Activated gamma-delta T cell treated with anti-CD3 and anti-CD28 coated beads, Interleukin-2, amount 50 U/mL, for 16 hours (primary cell): ENCODE data around the gene CLEC12A.
"Not testable (repeated sequence)": the region's sequence is repeated elsewhere in the genome, so short reads cannot be mapped to it uniquely, and the experiment has no call there.

Source experiments
- DNase-seq: peaks from one replicate; pipeline ENCODE4 v3.0.0-alpha.2; 2020; ENCODE audit warnings: low read depth

The CLEC12A gene

GRCh38 chr12:9971181-9971580, at the start of gene CLEC12A:
CLEC12A (plus strand) TSS chr12:9971409; CDS start chr12:9971597, 188 bp downstream.
- no peak for DNase-seq

GRCh38 chr12:9922429-9922828, 48.8 kb upstream of the CLEC12A start:
- no peak for DNase-seq

- no peak for DNase-seq
Measured at GRCh38 chr12:9925705-9926393, 45.4 kb upstream of the CLEC12A start.

- no peak for DNase-seq
Measured at GRCh38 chr12:9926876-9927275, 44.3 kb upstream of the CLEC12A start.

- DNase-seq, result no peak
Measured at GRCh38 chr12:9928607-9929006, 42.6 kb upstream of the CLEC12A start.

GRCh38 chr12:9931245-9931644, 40.0 kb upstream of the CLEC12A start:
- no peak for DNase-seq

DNA sequence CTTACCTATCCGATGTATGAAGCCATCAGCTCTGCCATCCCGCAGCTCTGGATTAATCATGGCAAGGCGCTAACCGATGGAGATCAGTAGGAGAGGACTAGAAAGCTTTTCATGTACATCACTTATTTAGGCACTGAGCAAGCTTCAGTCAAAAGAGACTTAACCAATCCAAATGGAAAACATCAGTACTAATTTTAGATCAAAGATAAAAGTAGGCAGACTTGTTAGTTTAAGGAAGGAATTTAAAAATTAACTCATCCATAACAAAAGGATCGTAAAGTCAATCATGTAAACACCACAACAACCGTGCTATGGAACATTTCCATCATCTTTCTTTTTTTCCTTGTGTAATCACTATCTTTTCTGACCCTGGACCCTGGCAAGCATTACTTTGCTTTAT, 38.9 kb upstream of the CLEC12A start, which contains the start of gene CLEC2A:
TSS of gene CLEC2A (minus strand) at position 101 of the 400 bp plus-strand sequence. CDS start at position 60, 41 bp downstream.
- DNase-seq, result no peak

DNA sequence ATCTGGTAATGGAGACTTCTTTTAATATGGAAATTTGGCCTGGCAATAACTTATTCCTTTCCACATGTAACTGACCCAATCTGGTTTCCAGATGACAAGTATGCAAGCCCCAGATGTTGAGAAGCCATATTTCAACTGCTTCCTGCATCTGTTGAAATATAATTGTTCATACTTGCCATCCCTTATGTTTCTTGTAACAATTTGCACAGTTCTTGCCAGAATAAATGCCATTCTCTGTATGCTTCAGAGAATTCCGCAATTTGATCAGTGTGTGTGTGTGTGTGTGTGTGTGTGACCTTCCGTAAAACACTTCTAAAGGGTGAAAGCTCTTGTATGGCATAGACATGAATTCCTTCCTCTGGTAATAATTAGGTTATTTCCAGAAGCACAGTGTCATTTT, 37.3 kb upstream of the CLEC12A start:
- DNase-seq, result no peak

DNA sequence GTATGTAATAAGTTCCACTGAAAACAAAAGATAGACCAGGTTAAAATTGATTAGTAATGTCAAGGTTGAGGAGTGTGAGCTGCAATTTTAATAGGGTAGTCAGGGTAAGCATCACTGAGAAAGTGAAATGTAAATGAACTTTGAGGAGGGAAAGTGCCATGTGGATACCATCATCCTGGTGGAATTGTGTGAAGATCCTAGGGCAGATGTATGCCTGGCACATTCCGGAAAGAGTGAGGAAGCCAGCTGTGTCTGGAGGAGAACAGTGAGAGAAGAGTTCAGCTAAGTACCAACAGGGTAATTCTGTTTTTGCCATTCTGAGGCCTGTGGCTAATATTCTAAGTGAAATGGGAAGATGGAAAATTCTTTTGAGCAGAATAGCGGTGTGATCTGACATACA, 36.2 kb upstream of the CLEC12A start:
- DNase-seq, result no peak

DNA sequence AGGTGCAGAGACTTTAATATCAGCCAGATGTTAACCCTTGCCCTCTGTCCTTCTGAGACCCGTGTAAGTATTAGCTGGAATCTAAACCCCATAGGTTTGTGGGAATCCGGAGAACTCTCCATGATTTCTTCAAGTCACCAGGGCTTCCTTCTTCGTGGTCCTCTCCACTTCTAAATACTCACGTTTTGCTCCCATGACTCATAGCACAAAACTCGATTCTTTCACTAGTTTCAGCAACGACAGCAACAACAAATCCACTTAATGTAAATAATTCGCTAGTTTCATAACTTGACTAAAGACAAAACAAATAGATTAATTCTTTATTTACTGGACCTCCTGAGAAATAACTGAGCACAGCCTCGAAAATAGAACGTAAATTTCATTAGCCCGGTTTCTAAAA, 34.6 kb upstream of the CLEC12A start:
- no peak for DNase-seq

- no peak for DNase-seq
Measured at GRCh38 chr12:9940375-9940774, 30.8 kb upstream of the CLEC12A start.

DNA sequence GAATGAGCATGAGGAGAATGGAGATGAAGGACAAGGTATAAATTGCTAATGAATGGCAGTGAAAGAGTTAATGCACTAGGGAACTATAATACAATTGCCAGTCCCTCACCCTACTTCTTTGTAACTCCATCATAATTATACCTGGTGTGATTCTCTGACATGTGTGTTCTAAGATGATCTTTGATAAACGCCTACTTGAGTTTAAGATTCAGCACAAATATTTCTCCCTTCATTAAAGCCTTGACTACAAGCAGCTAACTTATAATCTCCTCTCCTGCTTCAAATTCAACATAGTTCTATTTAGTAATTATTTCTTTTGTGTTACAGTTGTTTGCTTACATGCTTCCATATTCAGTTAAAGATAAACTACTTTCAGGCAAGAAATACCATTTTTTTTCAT, 29.4 kb upstream of the CLEC12A start:
- DNase-seq, result no peak

DNA sequence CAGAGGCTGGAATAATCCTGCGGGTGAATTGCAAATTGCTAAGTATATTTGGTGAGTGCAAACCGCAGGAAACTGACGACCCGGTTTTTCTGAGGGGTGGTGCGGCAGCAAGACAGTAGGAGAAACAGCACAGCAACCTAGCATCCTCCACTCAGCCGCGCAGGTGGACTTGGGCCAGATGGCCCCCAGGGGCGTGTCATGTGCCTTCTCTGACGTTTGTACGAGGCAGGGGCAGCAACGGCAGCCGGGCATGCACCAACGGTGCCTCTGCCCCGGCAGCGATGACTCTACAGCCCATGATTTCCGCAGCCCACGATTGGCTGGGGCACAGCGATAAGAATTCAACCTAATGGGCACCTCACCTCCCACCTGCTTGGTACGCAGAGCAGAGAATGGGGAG, 28.0 kb upstream of the CLEC12A start:
- no peak for DNase-seq

GRCh38 chr12:9944391-9944790, 26.8 kb upstream of the CLEC12A start:
- no peak for DNase-seq

GRCh38 chr12:9947674-9948073, 23.5 kb upstream of the CLEC12A start:
- DNase-seq, result no peak

DNA sequence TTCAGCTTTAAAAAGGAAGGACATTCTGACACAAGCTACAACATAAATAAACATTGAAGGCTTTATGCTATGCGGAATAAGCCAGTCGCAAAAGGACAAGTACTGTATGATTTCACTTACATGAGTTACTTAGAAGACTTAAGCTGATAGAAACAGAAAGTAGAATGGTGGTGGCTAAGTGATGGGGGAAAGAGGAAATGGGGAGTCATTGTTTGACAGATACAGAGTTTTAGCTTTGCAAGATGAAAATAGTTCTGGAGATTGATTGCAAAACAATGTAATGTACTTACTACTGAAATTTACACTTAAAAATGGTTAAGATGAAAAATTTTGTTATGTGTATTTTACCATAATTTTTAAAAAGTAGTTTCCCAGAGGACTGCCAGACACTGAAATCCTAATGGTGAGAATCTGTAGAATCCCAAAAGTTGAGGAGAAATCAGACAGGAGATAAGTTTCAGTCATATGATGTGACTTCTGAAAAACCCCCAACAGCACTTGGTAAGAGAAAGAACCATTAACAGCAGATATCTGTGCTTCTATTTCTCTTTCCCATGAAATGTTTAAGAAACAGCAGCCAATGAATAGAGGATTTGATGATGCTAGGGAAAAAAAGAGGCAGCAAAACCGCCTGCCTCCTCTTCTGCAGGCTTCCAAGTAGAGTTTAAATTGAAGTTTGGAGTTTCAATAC, 22.5 kb upstream of the CLEC12A start:
- no peak for DNase-seq

GRCh38 chr12:9951026-9951675, 20.1 kb upstream of the CLEC12A start:
- peak; percentile 6 for DNase-seq

- not testable (repeated sequence) for DNase-seq
Measured at GRCh38 chr12:9952954-9953729, 18.1 kb upstream of the CLEC12A start.

DNA sequence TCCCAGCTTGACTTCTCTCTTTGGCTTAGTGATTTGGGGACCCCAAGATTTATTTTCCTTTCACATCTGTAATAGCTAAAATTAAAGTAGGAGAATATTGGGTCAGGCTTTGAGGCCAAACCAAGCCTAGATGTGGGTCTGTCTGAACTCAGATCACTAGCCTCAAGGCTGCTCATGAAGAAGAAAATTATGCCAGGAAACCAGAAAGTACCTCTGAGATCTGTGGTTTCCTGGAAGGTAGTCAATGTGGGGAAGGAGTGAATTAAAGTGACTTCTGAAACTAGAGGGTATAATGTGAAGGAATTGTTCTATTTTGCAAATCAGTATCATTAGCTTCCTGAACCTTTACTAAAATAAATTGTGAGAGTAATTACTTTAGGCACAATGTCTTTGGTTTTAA, 13.4 kb upstream of the CLEC12A start:
- no peak for DNase-seq

DNA sequence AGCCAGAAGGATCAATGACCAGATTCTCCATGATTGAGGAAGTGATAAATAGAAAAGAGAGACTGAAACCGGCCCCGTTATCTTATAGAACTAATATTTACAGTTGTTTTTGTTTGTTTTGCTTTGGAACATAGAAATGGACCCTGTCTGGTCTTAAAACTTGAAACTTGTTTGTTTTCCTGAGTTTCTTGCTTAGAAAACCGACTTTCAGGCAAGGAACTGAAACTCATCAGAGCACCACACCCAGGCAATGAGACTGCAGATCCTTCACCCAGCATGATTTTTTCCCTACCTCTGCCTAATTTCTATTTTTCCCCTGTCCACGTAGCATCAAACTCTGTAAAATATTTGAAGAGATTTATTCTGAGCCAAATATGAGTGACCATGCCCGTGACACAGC, 10.6 kb upstream of the CLEC12A start:
- no peak for DNase-seq

DNA sequence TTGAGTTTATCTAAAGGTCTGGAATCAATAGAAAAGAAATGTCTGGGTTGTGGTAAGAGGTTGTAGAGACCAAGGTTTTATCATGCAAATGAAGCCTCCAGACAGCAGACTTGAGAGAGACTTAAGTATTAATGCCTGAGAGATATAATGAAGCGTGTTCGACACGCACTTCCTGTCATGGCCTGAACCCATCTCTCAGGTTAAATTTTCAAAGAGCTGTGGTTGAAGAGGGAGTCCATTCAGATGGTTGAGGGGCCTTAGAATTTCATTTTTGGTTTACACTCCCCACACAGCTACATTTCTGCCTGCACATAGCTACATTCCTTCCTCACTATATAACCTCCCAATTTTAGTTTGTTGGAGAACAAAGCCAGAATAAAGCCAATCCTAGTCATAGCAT, 10.1 kb upstream of the CLEC12A start:
- DNase-seq, result no peak

- DNase-seq, result no peak
Measured at GRCh38 chr12:9961901-9962300, 9.3 kb upstream of the CLEC12A start.
